IMR-90 (cell line): ENCODE measurements around the gene ALDH5A1. TPM values are rescaled to one million over a fixed set of nuclear protein-coding genes. Genes with fewer than 3 reads are reported as not detected.

Source experiments
- ATAC-seq: fragments of 200-7000 bp; cut with Tn5 transposase; 2 replicates; pipeline ENCODE4 v1.9.1; 2020; ENCODE audit warnings: low read depth, mild to moderate bottlenecking, moderate library complexity
- BruUV-seq: library from RNA; stranded (reverse); fragments of 400-500 nt; replicated peaks from 2 replicates; lab custom pipeline; 2021; lab: Mats Ljungman, UMichigan
- CTCF ChIA-PET: fragments of 300-600 bp; formaldehyde crosslinking; extraction: SDS; loops from one replicate; lab custom pipeline; 2021; ENCODE audit warnings: antibody characterized with exemption; lab: Yijun Ruan, JAX
- POLR2A ChIA-PET: fragments of 300-600 bp; sonication (Branson Sonifier 250); formaldehyde crosslinking; loops from one replicate; lab custom pipeline; 2022; ENCODE audit warnings: antibody characterized with exemption; ENCODE audit not compliant: unreplicated experiment; lab: Charles Lee
- DNase-seq: peaks from one replicate; pipeline ENCODE4 v3.0.0; 2013
- H2AFZ ChIP-seq: replicated peaks from 2 replicates; pipeline ENCODE3; 2013; ENCODE audit warnings: low read length, mild to moderate bottlenecking; ENCODE audit not compliant: poor library complexity
- H2AK5ac ChIP-seq: 2 replicates; pipeline ENCODE4 v1.6.1; 2013; ENCODE audit warnings: low read depth, low read length, inconsistent platforms
- H2AK9ac ChIP-seq: replicated peaks from 2 replicates; pipeline ENCODE3; 2013; ENCODE audit warnings: mild to moderate bottlenecking, low read depth, low read length, moderate library complexity; ENCODE audit not compliant: poor library complexity
- H2BK120ac ChIP-seq: 2 replicates; pipeline ENCODE4 v1.6.1; 2013; ENCODE audit warnings: low read depth, low read length, inconsistent platforms
- H2BK15ac ChIP-seq: 3 replicates; pipeline ENCODE4 v1.6.1; 2013; ENCODE audit warnings: low read depth, low read length, inconsistent platforms
- H2BK20ac ChIP-seq: 2 replicates; pipeline ENCODE4 v1.6.1; 2013; ENCODE audit warnings: low read depth, mild to moderate bottlenecking, inconsistent platforms, low read length, moderate library complexity
- H2BK5ac ChIP-seq: 2 replicates; pipeline ENCODE4 v1.6.1; 2013; ENCODE audit warnings: mild to moderate bottlenecking, low read depth, low read length, inconsistent platforms; ENCODE audit not compliant: poor library complexity, severe bottlenecking
- H3K14ac ChIP-seq: replicated peaks from 2 replicates; pipeline ENCODE4 v1.6.1; 2013; ENCODE audit warnings: low read depth, low read length, inconsistent platforms
- H3K18ac ChIP-seq: 2 replicates; pipeline ENCODE4 v1.6.1; 2013; ENCODE audit warnings: low read depth, low read length, control low read depth
- H3K23ac ChIP-seq: 2 replicates; pipeline ENCODE4 v1.6.1; 2013; ENCODE audit warnings: low read depth, low read length, inconsistent platforms
- H3K27ac ChIP-seq: 2 replicates; pipeline ENCODE4 v1.5.1; 2013; ENCODE audit warnings: mild to moderate bottlenecking, control low read depth, low read length; ENCODE audit not compliant: insufficient read depth
- H3K27me3 ChIP-seq: 2 replicates; pipeline ENCODE4 v1.6.1; 2013; ENCODE audit warnings: low read length; ENCODE audit not compliant: control insufficient read depth, insufficient read depth
- H3K36me3 ChIP-seq: 2 replicates; pipeline ENCODE4 v1.6.1; 2013; ENCODE audit warnings: low read length, mixed read lengths; ENCODE audit not compliant: control insufficient read depth, insufficient read depth
- H3K4ac ChIP-seq: 2 replicates; pipeline ENCODE4 v1.6.1; 2013; ENCODE audit warnings: low read depth, low read length, inconsistent platforms
- H3K4me1 ChIP-seq: 2 replicates; pipeline ENCODE4 v1.6.1; 2013; ENCODE audit warnings: low read length, mixed read lengths; ENCODE audit not compliant: control insufficient read depth, insufficient read depth
- H3K4me2 ChIP-seq: 2 replicates; pipeline ENCODE4 v1.6.1; 2013; ENCODE audit warnings: low read depth, mild to moderate bottlenecking, control low read depth, low read length, moderate library complexity
- H3K4me3 ChIP-seq: 2 replicates; pipeline ENCODE4 v1.5.1; 2013; ENCODE audit warnings: low read depth, mild to moderate bottlenecking, control low read depth, low read length, moderate library complexity; ENCODE audit not compliant: insufficient read depth
- H3K56ac ChIP-seq: 2 replicates; pipeline ENCODE4 v1.6.1; 2013; ENCODE audit warnings: low read length, inconsistent platforms; ENCODE audit not compliant: insufficient read depth; ENCODE audit errors: extremely low read depth
- H3K79me1 ChIP-seq, 2 experiments: 2 replicates each; pipeline ENCODE4 v1.6.1; 2013; ENCODE audit warnings: low read length in 2 of 2, inconsistent platforms in 1 of 2, low read depth in 1 of 2
- H3K9ac ChIP-seq: 2 replicates; pipeline ENCODE4 v1.6.1; 2013; ENCODE audit warnings: low read depth, low read length, control low read depth
- H3K9me1 ChIP-seq: 2 replicates; pipeline ENCODE4 v1.6.1; 2013; ENCODE audit warnings: low read length, inconsistent platforms; ENCODE audit not compliant: insufficient read depth
- H3K9me3 ChIP-seq: 2 replicates; pipeline ENCODE4 v1.6.1; 2013; ENCODE audit warnings: low read length; ENCODE audit not compliant: control insufficient read depth, insufficient read depth
- H4K20me1 ChIP-seq: 2 replicates; pipeline ENCODE4 v1.6.1; 2013; ENCODE audit warnings: low read length, inconsistent platforms; ENCODE audit not compliant: insufficient read depth
- H4K5ac ChIP-seq: 2 replicates; pipeline ENCODE4 v1.6.1; 2013; ENCODE audit warnings: mild to moderate bottlenecking, low read depth, low read length, control low read depth
- H4K8ac ChIP-seq, 2 experiments: 2 replicates each; pipeline ENCODE4 v1.6.1; 2013; ENCODE audit warnings: low read depth in 2 of 2, low read length in 2 of 2, control low read depth in 1 of 2, inconsistent platforms in 1 of 2
- H4K91ac ChIP-seq: 2 replicates; pipeline ENCODE4 v1.6.1; 2013; ENCODE audit warnings: low read depth, low read length, inconsistent platforms; ENCODE audit not compliant: insufficient read depth
- CEBPB ChIP-seq: IDR thresholded peaks from 2 replicates; pipeline ENCODE4 v1.6.1; 2012; ENCODE audit warnings: low read depth, low read length, improper control_type of control experiment
- FOS ChIP-seq: fragments of 150-350 bp; IDR thresholded peaks from 2 replicates; pipeline ENCODE4 v1.6.1; 2016; ENCODE audit warnings: low read depth, low read length
- WGBS, 2 experiments: methylation state at CpG; one replicate each; pipeline versions ENCODE4 v1.1.5 to v1.1.7; 2013; ENCODE audit warnings: missing lambda C conversion rate in 2 of 2; ENCODE audit not compliant: insufficient read length in 1 of 2; ENCODE audit errors: extremely low coverage in 2 of 2; 5-methylcytosine and 5-hydroxymethylcytosine counted together
- dilution Hi-C: fragments of 300-500 bp; cut with HindIII; formaldehyde crosslinking; loops from one replicate; pipeline ENCODE4 v1.14.3; 2018; ENCODE audit warnings: low sequenced_read_pairs; ENCODE audit not compliant: unreplicated experiment
- in situ Hi-C: fragments of 300-500 bp; cut with MboI; formaldehyde crosslinking; loops from 3 replicates; pipeline ENCODE4 v1.14.3; 2019; ENCODE audit warnings: low sequenced_read_pairs, inconsistent platforms, mixed read lengths
- intact Hi-C: fragments of 100-400 bp; cut with micrococcal nuclease; formaldehyde crosslinking; loops from 2 replicates; pipeline ENCODE4 v1.10.0; 2022
- polyA plus RNA-seq, 3 experiments: library from polyadenylated mRNA; depleted of rRNA; stranded (reverse); fragments of >200 nt; gene quantifications; 2 replicates each; pipeline ENCODE4 v1.2.3, GENCODE V29; 2012; ENCODE audit warnings: low replicate concordance in 1 of 3
- total RNA-seq: library from RNA; depleted of rRNA; stranded (reverse); fragments of >200 nt; gene quantifications from 2 replicates; pipeline ENCODE4 v1.2.3, GENCODE V29; 2012
- TF ChIP-seq, protein P1 (sequence below): fragments of 150-350 bp; IDR thresholded peaks from 2 replicates; pipeline ENCODE4 v1.6.1; 2017; ENCODE audit warnings: mild to moderate bottlenecking, antibody characterized with exemption, low read length, low read depth
- TF ChIP-seq, protein P2 (sequence below): fragments of 150-350 bp; IDR thresholded peaks from 2 replicates; pipeline ENCODE4 v1.6.1; 2016; ENCODE audit warnings: low read depth, mild to moderate bottlenecking, low read length, moderate library complexity, borderline replicate concordance

Gene ALDH5A1
- total and polyA plus RNA-seq, 2 of the 4 experiments (the other 2 are of a cell fraction) = 0.36 to 0.48 TPM

DNA sequence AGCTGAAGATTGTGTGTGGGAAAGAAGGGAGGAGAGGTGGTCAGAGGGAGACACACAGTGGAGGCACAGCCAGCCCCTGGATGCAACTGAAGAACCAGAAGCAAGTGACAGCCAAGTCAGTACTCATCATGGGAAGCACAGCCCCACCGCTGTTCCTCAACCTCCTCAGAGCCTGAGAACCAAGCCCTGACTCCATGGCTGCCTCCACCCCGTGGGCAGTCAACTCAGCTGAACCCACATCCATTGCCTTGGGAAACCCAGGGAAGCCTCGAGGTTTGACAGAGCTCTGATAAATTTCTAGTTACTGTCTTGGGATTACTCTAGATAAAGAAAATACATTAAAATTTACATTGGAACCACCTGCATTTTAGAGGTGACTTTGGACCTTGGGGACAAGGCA, 29.6 kb downstream of the ALDH5A1 start:
- no peaks in the 10 kb centered on the region for H3K9me3 ChIP-seq
- no peak overlapping the region for H4K8ac ChIP-seq
- no peak overlapping the region for H3K4me3 ChIP-seq
- H3K36me3 ChIP-seq = no peaks in the 10 kb centered on the region
- H3K4me2 ChIP-seq = no peak overlapping the region
- H2AK9ac ChIP-seq = no peak overlapping the region
- peaks cover 2% of the 10 kb centered on the region; the same call in 1 of the 2 replicates for H3K27me3 ChIP-seq
- H3K56ac ChIP-seq = no peak overlapping the region
- H2BK5ac ChIP-seq = no peak overlapping the region
- H3K23ac ChIP-seq = no peak overlapping the region
- H2BK120ac ChIP-seq = no peak overlapping the region
- no peak for DNase-seq
- in situ Hi-C loops = no loop called here
- ATAC-seq = no peak
- H3K18ac ChIP-seq = no peak overlapping the region
- no peak overlapping the region for H4K5ac ChIP-seq
- no peak overlapping the region for H3K9ac ChIP-seq
- dilution Hi-C loops = no loop called here
- H2BK20ac ChIP-seq = no peak overlapping the region
- H3K14ac ChIP-seq = no peak overlapping the region
- no TSS peak for BruUV-seq
- H4K91ac ChIP-seq = no peak overlapping the region
- TF ChIP-seq FOS (no peak), CEBPB (no peak)
- TF ChIP-seq, protein P1, sequence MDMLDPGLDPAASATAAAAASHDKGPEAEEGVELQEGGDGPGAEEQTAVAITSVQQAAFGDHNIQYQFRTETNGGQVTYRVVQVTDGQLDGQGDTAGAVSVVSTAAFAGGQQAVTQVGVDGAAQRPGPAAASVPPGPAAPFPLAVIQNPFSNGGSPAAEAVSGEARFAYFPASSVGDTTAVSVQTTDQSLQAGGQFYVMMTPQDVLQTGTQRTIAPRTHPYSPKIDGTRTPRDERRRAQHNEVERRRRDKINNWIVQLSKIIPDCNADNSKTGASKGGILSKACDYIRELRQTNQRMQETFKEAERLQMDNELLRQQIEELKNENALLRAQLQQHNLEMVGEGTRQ = no peak
- TF ChIP-seq, protein P2, sequence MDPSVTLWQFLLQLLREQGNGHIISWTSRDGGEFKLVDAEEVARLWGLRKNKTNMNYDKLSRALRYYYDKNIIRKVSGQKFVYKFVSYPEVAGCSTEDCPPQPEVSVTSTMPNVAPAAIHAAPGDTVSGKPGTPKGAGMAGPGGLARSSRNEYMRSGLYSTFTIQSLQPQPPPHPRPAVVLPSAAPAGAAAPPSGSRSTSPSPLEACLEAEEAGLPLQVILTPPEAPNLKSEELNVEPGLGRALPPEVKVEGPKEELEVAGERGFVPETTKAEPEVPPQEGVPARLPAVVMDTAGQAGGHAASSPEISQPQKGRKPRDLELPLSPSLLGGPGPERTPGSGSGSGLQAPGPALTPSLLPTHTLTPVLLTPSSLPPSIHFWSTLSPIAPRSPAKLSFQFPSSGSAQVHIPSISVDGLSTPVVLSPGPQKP = no peak
- H2AFZ ChIP-seq = no peak overlapping the region
- no peak overlapping the region for H3K27ac ChIP-seq
- no peak overlapping the region for H3K4ac ChIP-seq
- H2BK15ac ChIP-seq = no peak overlapping the region
- H3K79me1 ChIP-seq = no peaks in the 10 kb centered on the region
- H3K9me1 ChIP-seq = 0 out of 2 replicates have a peak, but pooled peaks cover 4% of the 10 kb centered on the region
- H2AK5ac ChIP-seq = no peak overlapping the region
- H3K4me1 ChIP-seq = no peaks in the 10 kb centered on the region
- POLR2A ChIA-PET = no interaction called here
- WGBS, 2 experiments = no CpG with 5 or more reads among the region's 3 CpGs
- H4K20me1 ChIP-seq = no peaks in the 10 kb centered on the region
- intact Hi-C loops = loop anchor here (2.0 kb wide), 1 partner anchor 170 kb away; no protein-coding TSS in a partner anchor
- CTCF ChIA-PET = no interaction called here
